Thyroid gland (tissue), 4 donors: ENCODE data around the gene AGPAT1. TPM values are rescaled to one million over a fixed set of nuclear protein-coding genes. Genes with fewer than 3 reads are reported as not detected.
"Not testable (repeated sequence)": the region's sequence is repeated elsewhere in the genome, so short reads cannot be mapped to it uniquely, and the experiment has no call there.

Experiments
- DNase-seq, 2 donors: peaks; one replicate each; pipeline ENCODE4 v3.0.0-alpha.2; 2019
- H3K27ac ChIP-seq, 3 donors: fragments of 200-600 bp; sonication (generic); 1 replicate in 2 of 3; 2 replicates in 1 of 3; pipeline ENCODE4 v1.5.1; 2016 to 2019; ENCODE audit warnings: mild to moderate bottlenecking in 1 of 3, moderate library complexity in 1 of 3
- H3K27me3 ChIP-seq: fragments of 200-600 bp; sonication (generic); one replicate; pipeline ENCODE4 v1.5.1; 2019
- H3K36me3 ChIP-seq, 2 donors: fragments of 200-600 bp; sonication (generic); one replicate each; pipeline ENCODE4 v1.5.1; 2016 to 2019
- H3K4me1 ChIP-seq, 2 donors: fragments of 200-600 bp; sonication (generic); one replicate each; pipeline ENCODE4 v1.5.1; 2017 to 2019
- H3K4me3 ChIP-seq, 3 donors: fragments of 200-600 bp; sonication (generic); replicated peaks in 1 of 3; 1 replicate in 2 of 3; 2 replicates in 1 of 3; pipeline ENCODE4 v1.5.1; 2016; ENCODE audit warnings: mild to moderate bottlenecking in 1 of 3
- H3K9me3 ChIP-seq: fragments of 200-600 bp; sonication (generic); one replicate; pipeline ENCODE4 v1.5.1; 2017
- CTCF ChIP-seq, 6 experiments: fragments of 200-600 bp in 3 of 6; fragments of 450-650 bp in 3 of 6; sonication (generic) in 3 of 6; IDR thresholded peaks; one replicate each; pipeline ENCODE4 v1.5.1; 2016 to 2019; ENCODE audit warnings: antibody characterized with exemption in 6 of 6, mild to moderate bottlenecking in 2 of 6, inconsistent platforms in 1 of 6, moderate library complexity in 1 of 6
- POLR2A ChIP-seq, 2 donors: fragments of 450-650 bp; IDR thresholded peaks; one replicate each; pipeline ENCODE4 v1.6.1; 2017; ENCODE audit warnings: antibody characterized with exemption in 2 of 2, mild to moderate bottlenecking in 2 of 2, moderate library complexity in 1 of 2
- WGBS, 2 donors: methylation state at CpG; one replicate each; pipeline ENCODE4 v1.1.5; 2017; 5-methylcytosine and 5-hydroxymethylcytosine counted together
- intact Hi-C: fragments of 100-400 bp; cut with DNase I; formaldehyde crosslinking; loops from one replicate; pipeline ENCODE4 v1.15.1; 2023
- total RNA-seq, 4 donors: library from RNA; depleted of rRNA; stranded (reverse); fragments of >200 nt; gene quantifications; one replicate each; pipeline ENCODE4 v1.2.3, GENCODE V29; 2016

AGPAT1 gene
- total RNA-seq, 4 donors from 2014 or later = 48.6 to 69.2 (median 54.8) TPM

- H3K9me3 ChIP-seq = no peaks in the 10 kb centered on the region
- no peak for DNase-seq
- H3K4me3 ChIP-seq = no peak overlapping the region
- no peak overlapping the region for H3K27ac ChIP-seq
- no peaks in the 10 kb centered on the region for H3K27me3 ChIP-seq
- H3K36me3 ChIP-seq = no peaks in the 10 kb centered on the region
- no peak for TF ChIP-seq CTCF (IDR thresholded peaks at IDR 0.05)
- TF ChIP-seq POLR2A (IDR thresholded peaks at IDR 0.05) = no peak
- 94 to 95% methylated on average over 4 of the region's 4 CpGs for WGBS, 2 donors
- peaks cover 6 to 7% of the 10 kb centered on the region in 2 donors for H3K4me1 ChIP-seq
- intact Hi-C loops = no loop called here
Observed at GRCh38 chr6:32147401-32148132, 28.3 kb downstream of the AGPAT1 start.

GRCh38 chr6:32146687-32147086, 29.2 kb downstream of the AGPAT1 start:
- WGBS, 2 donors = 52 to 59% methylated on average over 4 of the region's 4 CpGs
- no peaks in the 10 kb centered on the region for H3K27me3 ChIP-seq
- TF ChIP-seq POLR2A (IDR thresholded peaks at IDR 0.05) (no peak), CTCF (IDR thresholded peaks at IDR 0.05) (no peak)
- no peak for DNase-seq
- H3K36me3 ChIP-seq = no peaks in the 10 kb centered on the region
- intact Hi-C loops = no loop called here
- H3K4me3 ChIP-seq = no peak overlapping the region
- H3K4me1 ChIP-seq = no peaks in the 10 kb centered on the region
- H3K27ac ChIP-seq = no peak overlapping the region
- H3K9me3 ChIP-seq = no peaks in the 10 kb centered on the region

GRCh38 chr6:32146287-32146686, 29.6 kb downstream of the AGPAT1 start:
- Histone ChIP-seq H3K36me3 (no peaks in the 10 kb centered on the region), H3K27me3 (no peaks in the 10 kb centered on the region), H3K4me1 (no peaks in the 10 kb centered on the region), H3K27ac (no peak overlapping the region), H3K9me3 (no peaks in the 10 kb centered on the region), H3K4me3 (no peak overlapping the region)
- DNase-seq = no peak
- 93 to 94% methylated on average over 1 of the region's 1 CpG for WGBS, 2 donors
- TF ChIP-seq POLR2A (IDR thresholded peaks at IDR 0.05) = no peak
- no peak for TF ChIP-seq CTCF (IDR thresholded peaks at IDR 0.05)
- intact Hi-C loops = no loop called here

- 91 to 93% methylated on average over 7 of the region's 7 CpGs for WGBS, 2 donors
- H3K4me1 ChIP-seq, H3K27ac ChIP-seq, DNase-seq, H3K4me3 ChIP-seq, H3K27me3 ChIP-seq, intact Hi-C loops, H3K9me3 ChIP-seq, H3K36me3 ChIP-seq: not testable (repeated sequence)
Observed at GRCh38 chr6:32144238-32144637, 31.6 kb downstream of the AGPAT1 start.

- DNase-seq = no peak
Observed at GRCh38 chr6:32140420-32141046, 35.4 kb downstream of the AGPAT1 start.

More at GRCh38 chr6:32140420-32141046, 35.4 kb downstream of the AGPAT1 start:
- Histone ChIP-seq H3K36me3 (no peaks in the 10 kb centered on the region), H3K27me3 (no peaks in the 10 kb centered on the region), H3K4me3 (no peak overlapping the region), H3K4me1 (peaks cover 6 to 14% of the 10 kb centered on the region in 2 donors), H3K27ac (no peak overlapping the region), H3K9me3 (no peaks in the 10 kb centered on the region)
- TF ChIP-seq POLR2A (IDR thresholded peaks at IDR 0.05) (no peak), CTCF (IDR thresholded peaks at IDR 0.05) (no peak)
- 74 to 76% methylated on average over 5 of the region's 5 CpGs for WGBS, 2 donors
- intact Hi-C loops = no loop called here
